ENCODE data around the gene WDR89.
"Not testable (repeated sequence)": the region's sequence is repeated elsewhere in the genome, so short reads cannot be mapped to it uniquely, and the experiment has no call there.

WDR89 gene

DNA sequence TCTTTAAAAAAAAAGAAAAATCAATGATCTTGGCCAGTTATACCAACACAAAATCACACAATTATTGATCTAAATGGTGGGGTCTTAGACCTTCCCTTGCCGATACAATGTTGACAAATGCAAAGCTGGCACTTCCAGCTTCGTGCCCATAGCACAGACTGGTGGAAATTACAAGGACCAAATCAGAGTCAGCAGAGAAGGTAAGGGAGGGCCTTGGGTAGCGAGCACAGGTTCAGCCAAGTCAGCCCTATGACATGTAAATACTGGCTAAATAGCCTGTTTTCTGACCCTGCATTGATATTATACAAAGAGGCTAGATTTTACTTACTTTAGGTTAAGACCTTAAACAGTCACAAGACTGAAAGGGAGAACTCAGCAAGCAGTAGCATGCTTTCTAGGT, 30.3 kb upstream of the WDR89 start:
- H3K4me3 ChIP-seq (ENCODE audit: low read length), result no peak overlapping the region
- no peaks in the 10 kb centered on the region for H3K27me3 ChIP-seq (ENCODE audit: control insufficient read depth, insufficient read depth, low read length)
- H3K4me1 ChIP-seq (ENCODE audit: control insufficient read depth, insufficient read depth, low read length), result no peaks in the 10 kb centered on the region
- no peaks in the 10 kb centered on the region for H3K36me3 ChIP-seq (ENCODE audit: control insufficient read depth, insufficient read depth, low read length)
- no peak overlapping the region for H3K9ac ChIP-seq (ENCODE audit: low read length)
- H3K27ac ChIP-seq (ENCODE audit: low read depth, low read length), result no peak overlapping the region

DNA sequence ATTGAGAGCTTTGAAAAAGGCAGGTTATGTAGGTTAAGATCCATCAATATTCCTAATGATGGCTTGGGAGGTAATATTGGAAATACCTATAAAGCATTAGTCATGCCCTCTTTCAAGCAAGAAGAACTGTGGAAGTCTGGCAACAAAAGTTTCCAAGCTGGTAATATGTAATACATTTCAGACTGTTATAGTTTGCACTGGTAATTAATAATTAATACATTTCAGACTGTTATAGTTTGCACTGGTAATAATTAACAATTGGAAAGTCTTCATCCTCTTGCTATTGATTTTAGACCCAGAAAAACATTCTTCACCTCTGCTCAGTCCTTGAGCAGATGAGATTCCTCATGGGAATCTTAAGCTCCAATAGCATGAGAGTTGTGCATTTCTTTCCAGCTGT, 29.0 kb upstream of the WDR89 start:
- no peaks in the 10 kb centered on the region for H3K36me3 ChIP-seq (ENCODE audit: control insufficient read depth, insufficient read depth, low read length)
- no peak overlapping the region for H3K27ac ChIP-seq (ENCODE audit: low read depth, low read length)
- H3K9ac ChIP-seq (ENCODE audit: low read length), result no peak overlapping the region
- no peaks in the 10 kb centered on the region for H3K27me3 ChIP-seq (ENCODE audit: control insufficient read depth, insufficient read depth, low read length)
- H3K4me3 ChIP-seq (ENCODE audit: low read length), result no peak overlapping the region
- H3K4me1 ChIP-seq (ENCODE audit: control insufficient read depth, insufficient read depth, low read length), result no peaks in the 10 kb centered on the region

DNA sequence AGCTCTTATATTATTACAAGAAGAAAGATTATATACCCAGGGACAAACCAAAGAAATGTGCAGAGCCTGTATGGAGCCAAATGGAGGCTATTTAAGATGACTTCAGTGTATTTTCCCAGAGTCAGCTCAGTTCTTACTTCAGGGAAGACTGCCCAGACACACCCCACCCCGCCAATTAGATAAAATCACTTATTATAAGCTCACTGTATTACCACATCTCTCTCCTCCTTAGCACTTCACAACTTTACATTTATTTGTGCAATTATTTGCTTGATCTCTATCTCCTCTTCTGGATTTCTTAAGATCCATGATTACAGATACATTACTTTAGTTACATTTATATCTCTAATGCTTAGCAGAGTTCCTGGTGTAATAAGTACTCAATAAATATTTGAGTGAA, 24.7 kb upstream of the WDR89 start:
- H3K27me3 ChIP-seq (ENCODE audit: control insufficient read depth, insufficient read depth, low read length), result no peaks in the 10 kb centered on the region
- H3K4me1 ChIP-seq (ENCODE audit: control insufficient read depth, insufficient read depth, low read length), result no peaks in the 10 kb centered on the region
- no peak overlapping the region for H3K4me3 ChIP-seq (ENCODE audit: low read length)
- H3K27ac ChIP-seq (ENCODE audit: low read depth, low read length), result no peak overlapping the region
- no peak overlapping the region for H3K9ac ChIP-seq (ENCODE audit: low read length)
- H3K36me3 ChIP-seq (ENCODE audit: control insufficient read depth, insufficient read depth, low read length), result no peaks in the 10 kb centered on the region

DNA sequence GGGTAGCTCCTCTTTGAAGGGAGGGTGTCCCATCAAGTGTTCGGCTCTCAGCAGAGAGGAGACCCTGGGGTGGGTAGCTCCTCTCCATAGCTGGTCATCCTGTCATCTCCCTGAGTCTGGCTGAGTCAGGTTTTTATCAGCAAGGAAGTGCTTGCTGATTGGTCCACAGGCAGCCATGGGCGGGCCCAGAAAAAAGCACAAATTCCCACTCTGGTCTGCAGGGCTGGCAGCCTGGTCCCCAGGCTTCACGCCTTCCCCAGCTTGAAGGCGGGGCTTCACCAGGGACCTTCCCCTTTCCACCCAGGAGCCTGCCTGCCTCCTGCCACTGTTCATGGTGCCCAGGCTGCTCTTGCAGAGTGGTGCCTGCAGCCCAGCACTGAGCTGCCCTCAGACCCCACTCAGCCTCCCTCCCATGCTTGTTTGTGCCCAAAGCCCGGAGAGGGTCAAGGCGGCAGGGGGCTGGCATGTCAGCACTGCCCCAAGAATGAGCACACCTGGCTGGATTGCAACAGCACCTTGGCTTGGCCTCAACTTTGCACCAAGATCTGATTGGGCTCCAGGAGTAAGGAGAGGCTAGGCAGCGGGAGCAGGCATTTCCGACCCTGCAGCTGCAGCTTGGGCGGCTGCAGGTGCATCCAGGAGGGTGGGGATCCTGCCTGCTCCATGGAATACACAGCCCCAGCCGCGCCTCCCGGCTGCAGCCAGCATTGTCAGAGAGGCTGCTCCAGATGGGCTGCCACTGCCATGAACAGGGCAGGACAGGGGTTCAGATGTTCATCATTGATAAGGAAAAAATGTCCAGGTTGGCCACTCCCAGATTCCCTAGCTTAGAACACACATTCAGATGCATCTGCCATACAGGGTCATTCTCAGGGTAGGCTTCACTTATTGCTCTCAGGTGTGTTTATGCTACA, 22.0 kb upstream of the WDR89 start:
- no peak overlapping the region for H3K9ac ChIP-seq (ENCODE audit: low read length)

DNA sequence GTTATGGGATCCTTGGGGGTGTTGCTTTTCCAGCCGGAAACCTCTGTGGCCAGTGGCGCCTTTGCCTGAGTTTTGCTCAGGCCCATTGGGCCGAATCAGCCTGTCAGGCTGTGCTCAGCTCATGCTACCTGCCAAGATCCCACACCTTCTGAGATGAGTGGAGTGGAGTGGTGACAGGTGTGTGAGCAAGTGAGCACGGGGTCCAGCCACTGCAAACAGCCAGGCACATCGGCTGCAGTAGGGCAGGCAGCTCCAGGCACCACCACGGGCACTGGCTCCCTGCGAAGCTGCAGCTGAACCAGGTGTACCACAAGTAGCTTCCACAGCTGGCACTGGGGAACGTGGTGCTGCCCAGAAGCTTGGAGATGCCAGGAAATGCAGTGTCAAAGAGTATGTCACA, 21.1 kb upstream of the WDR89 start:
- Histone ChIP-seq H3K4me3 (ENCODE audit: low read length) (no peak overlapping the region), H3K27me3 (ENCODE audit: control insufficient read depth, insufficient read depth, low read length) (no peaks in the 10 kb centered on the region), H3K4me1 (ENCODE audit: control insufficient read depth, insufficient read depth, low read length) (no peaks in the 10 kb centered on the region), H3K9ac (ENCODE audit: low read length) (no peak overlapping the region), H3K27ac (ENCODE audit: low read depth, low read length) (no peak overlapping the region), H3K36me3 (ENCODE audit: control insufficient read depth, insufficient read depth, low read length) (no peaks in the 10 kb centered on the region)

More for the DNA sequence above, 22.0 kb upstream of the WDR89 start:
- H3K27ac ChIP-seq (ENCODE audit: low read depth, low read length), result no peak overlapping the region
- H3K36me3 ChIP-seq (ENCODE audit: control insufficient read depth, insufficient read depth, low read length), result no peaks in the 10 kb centered on the region
- no peaks in the 10 kb centered on the region for H3K4me1 ChIP-seq (ENCODE audit: control insufficient read depth, insufficient read depth, low read length)
- H3K4me3 ChIP-seq (ENCODE audit: low read length), result no peak overlapping the region
- H3K27me3 ChIP-seq (ENCODE audit: control insufficient read depth, insufficient read depth, low read length), result no peaks in the 10 kb centered on the region

DNA sequence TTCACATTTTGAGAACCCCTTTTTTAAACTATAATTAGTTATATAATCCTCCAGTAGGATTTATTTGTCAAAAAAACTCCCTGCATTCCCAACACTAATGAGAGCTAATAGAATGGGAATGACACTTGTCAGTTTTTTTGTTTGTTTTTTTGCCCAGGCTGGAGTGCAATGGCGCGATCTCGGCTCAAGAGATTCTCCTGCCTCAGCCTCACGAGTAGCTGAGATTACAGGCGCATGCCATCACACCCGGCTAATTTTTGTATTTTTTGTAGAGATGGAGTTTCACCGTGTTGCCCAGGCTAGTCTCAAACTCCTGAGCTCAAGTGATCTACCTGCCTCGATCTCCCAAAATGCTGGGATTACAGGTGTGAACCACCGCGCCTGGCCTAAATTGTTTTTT, 20.2 kb upstream of the WDR89 start:
- not testable (repeated sequence) for H3K27ac ChIP-seq (ENCODE audit: low read depth, low read length); H3K4me3 ChIP-seq (ENCODE audit: low read length); H3K9ac ChIP-seq (ENCODE audit: low read length); H3K27me3 ChIP-seq (ENCODE audit: control insufficient read depth, insufficient read depth, low read length); H3K4me1 ChIP-seq (ENCODE audit: control insufficient read depth, insufficient read depth, low read length); H3K36me3 ChIP-seq (ENCODE audit: control insufficient read depth, insufficient read depth, low read length)

DNA sequence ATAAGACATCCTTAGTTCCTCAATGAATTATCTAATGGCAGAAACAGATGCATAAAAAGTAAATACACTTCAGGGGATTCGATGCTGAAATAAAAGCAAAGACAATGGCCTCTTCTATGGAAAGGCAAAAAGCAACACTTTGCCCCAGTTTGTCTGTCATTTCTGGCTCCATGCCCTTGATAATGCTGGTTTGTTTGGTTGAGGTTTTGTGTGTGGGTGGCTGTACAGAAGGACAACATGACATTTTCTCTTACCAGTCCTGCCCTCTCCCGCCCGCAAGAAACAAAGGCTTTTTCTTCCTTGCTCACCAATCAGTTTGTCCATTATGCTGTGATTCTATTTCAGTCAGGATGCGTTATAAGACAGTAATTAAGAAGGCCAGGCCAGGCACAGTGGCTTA, 18.1 kb upstream of the WDR89 start:
- H3K36me3 ChIP-seq (ENCODE audit: control insufficient read depth, insufficient read depth, low read length), result no peaks in the 10 kb centered on the region
- H3K27ac ChIP-seq (ENCODE audit: low read depth, low read length), result no peak overlapping the region
- no peaks in the 10 kb centered on the region for H3K27me3 ChIP-seq (ENCODE audit: control insufficient read depth, insufficient read depth, low read length)
- no peak overlapping the region for H3K4me3 ChIP-seq (ENCODE audit: low read length)
- H3K9ac ChIP-seq (ENCODE audit: low read length), result no peak overlapping the region
- H3K4me1 ChIP-seq (ENCODE audit: control insufficient read depth, insufficient read depth, low read length), result no peaks in the 10 kb centered on the region

DNA sequence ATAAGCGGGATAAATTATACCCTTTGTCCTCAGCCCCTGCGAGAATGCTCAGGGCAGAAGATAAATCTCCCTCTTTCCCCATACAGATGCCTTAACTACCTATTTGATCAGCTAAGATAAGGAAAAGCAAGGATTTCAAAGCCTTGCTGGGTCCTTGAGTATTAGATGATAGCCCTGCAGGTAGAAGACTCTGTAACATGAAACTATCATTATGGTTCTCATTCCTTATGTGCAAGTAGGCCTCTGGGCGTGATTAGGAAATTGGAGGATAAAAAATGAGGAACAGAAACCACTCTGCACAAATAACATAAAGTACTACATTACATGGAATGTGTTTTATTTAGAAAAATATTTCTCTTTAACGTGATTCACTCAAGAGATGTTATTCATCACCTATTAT, 14.5 kb upstream of the WDR89 start:
- H3K27ac ChIP-seq (ENCODE audit: low read depth, low read length), result no peak overlapping the region
- H3K36me3 ChIP-seq (ENCODE audit: control insufficient read depth, insufficient read depth, low read length), result no peaks in the 10 kb centered on the region
- no peak overlapping the region for H3K4me3 ChIP-seq (ENCODE audit: low read length)
- H3K27me3 ChIP-seq (ENCODE audit: control insufficient read depth, insufficient read depth, low read length), result no peaks in the 10 kb centered on the region
- H3K9ac ChIP-seq (ENCODE audit: low read length), result no peak overlapping the region
- no peaks in the 10 kb centered on the region for H3K4me1 ChIP-seq (ENCODE audit: control insufficient read depth, insufficient read depth, low read length)

DNA sequence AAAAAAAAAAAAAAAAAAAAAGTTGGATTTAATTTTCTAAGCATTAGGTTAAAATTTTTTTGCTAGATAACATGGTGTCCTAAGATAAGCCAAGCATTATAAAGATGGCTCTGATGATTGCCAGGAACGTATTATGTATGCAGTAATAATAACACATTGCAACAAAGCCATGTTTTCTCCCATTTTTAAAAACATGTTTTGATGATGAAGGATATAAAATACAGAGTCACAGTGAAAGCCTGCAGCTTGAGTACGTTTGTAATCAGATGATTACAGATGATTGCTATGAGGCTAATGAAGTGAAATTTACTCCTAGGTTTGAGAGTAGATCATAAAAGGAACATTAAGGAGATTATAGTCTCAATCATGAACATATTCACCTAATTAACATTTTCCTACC, 13.3 kb upstream of the WDR89 start:
- H3K9ac ChIP-seq (ENCODE audit: low read length), result no peak overlapping the region

DNA sequence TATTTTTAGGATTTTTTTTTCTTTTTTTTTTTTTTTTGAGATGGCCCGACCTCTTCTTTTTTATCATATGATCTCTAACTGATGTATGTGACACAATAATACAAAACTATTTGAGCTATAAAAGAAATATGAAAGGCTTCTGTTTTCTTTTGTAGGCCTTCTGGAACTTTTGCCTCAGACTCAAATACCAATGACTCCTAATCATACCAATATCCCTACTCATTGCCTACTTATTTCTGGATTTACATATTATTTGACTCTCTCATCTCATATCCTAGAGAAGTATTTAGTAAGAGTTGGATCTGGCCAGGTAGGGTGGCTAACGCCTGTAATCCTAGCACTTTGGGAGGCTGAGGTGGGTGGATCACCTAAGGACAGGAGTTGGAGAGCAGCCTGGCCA, 12.7 kb upstream of the WDR89 start:
- H3K27ac ChIP-seq (ENCODE audit: low read depth, low read length), result no peak overlapping the region

More for the DNA sequence above, 13.3 kb upstream of the WDR89 start:
- Histone ChIP-seq H3K4me1 (ENCODE audit: control insufficient read depth, insufficient read depth, low read length) (no peaks in the 10 kb centered on the region), H3K4me3 (ENCODE audit: low read length) (no peak overlapping the region), H3K27me3 (ENCODE audit: control insufficient read depth, insufficient read depth, low read length) (no peaks in the 10 kb centered on the region), H3K27ac (ENCODE audit: low read depth, low read length) (no peak overlapping the region), H3K36me3 (ENCODE audit: control insufficient read depth, insufficient read depth, low read length) (no peaks in the 10 kb centered on the region)

DNA sequence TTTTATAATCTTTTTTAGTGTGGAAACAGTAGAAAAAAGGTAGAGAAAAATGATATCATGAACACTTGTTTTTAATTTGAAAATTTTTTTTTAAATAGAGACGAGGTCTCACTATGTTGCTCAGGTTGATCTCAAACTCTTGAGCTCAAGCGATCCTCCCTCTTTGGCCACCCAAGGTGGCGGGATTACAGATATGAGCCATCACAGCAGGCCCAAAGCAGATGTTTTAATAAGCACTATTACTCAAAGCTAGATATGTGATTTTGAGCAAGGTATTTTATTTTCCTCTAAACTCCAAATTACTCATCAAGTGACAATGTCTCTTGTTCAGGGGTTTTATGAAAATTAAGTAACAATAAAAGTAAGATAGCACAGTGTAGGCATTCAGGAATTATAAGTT, 10.7 kb upstream of the WDR89 start:
- H3K4me3 ChIP-seq (ENCODE audit: low read length), result no peak overlapping the region
- no peaks in the 10 kb centered on the region for H3K36me3 ChIP-seq (ENCODE audit: control insufficient read depth, insufficient read depth, low read length)
- H3K9ac ChIP-seq (ENCODE audit: low read length), result no peak overlapping the region
- no peaks in the 10 kb centered on the region for H3K4me1 ChIP-seq (ENCODE audit: control insufficient read depth, insufficient read depth, low read length)
- no peaks in the 10 kb centered on the region for H3K27me3 ChIP-seq (ENCODE audit: control insufficient read depth, insufficient read depth, low read length)
- no peak overlapping the region for H3K27ac ChIP-seq (ENCODE audit: low read depth, low read length)

More for the DNA sequence above, 12.7 kb upstream of the WDR89 start:
- Histone ChIP-seq H3K4me3 (ENCODE audit: low read length) (no peak overlapping the region), H3K9ac (ENCODE audit: low read length) (no peak overlapping the region), H3K4me1 (ENCODE audit: control insufficient read depth, insufficient read depth, low read length) (no peaks in the 10 kb centered on the region), H3K27me3 (ENCODE audit: control insufficient read depth, insufficient read depth, low read length) (no peaks in the 10 kb centered on the region), H3K36me3 (ENCODE audit: control insufficient read depth, insufficient read depth, low read length) (no peaks in the 10 kb centered on the region)

DNA sequence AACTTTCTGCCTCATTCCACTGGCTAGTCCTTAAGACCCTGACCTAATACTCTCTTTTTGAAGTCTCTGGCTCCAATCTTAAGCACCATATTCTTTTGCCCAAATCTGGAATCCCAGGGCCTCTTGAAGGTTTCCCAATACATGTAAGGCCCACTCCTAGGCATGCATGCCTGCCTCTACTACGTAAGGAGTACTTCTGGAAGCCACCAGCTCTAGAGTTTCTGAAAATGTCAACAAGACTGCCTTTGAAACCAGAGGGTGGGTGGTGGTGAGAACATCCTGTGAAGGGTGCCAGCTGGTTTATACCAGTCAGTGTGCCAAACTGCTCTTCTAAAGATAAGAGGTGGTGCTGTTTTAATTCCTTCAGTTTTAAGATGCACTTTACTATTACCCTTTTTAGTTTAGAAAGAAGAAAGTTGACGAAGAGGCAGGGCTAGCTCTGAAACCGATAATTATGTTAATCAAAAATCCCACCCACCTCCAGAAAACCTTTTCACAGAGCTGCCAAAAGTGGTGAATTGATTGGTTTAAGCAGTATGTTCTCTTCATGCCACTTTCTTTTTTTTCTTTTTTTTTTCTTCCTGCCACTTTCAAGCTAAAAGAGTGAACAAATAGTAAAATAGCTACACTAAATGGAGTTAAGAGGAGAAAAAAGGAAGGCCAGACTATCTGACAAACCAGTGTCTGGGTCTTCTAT, 8.7 kb upstream of the WDR89 start:
- Histone ChIP-seq H3K27ac (ENCODE audit: low read depth, low read length) (no peak overlapping the region), H3K4me1 (ENCODE audit: control insufficient read depth, insufficient read depth, low read length) (no peaks in the 10 kb centered on the region), H3K4me3 (ENCODE audit: low read length) (no peak overlapping the region), H3K9ac (ENCODE audit: low read length) (no peak overlapping the region), H3K27me3 (ENCODE audit: control insufficient read depth, insufficient read depth, low read length) (no peaks in the 10 kb centered on the region), H3K36me3 (ENCODE audit: control insufficient read depth, insufficient read depth, low read length) (no peaks in the 10 kb centered on the region)
